LHCN-M2 (cell line): ENCODE measurements around the gene TMEM121B. TPM values are rescaled to one million over a fixed set of nuclear protein-coding genes. Genes with fewer than 3 reads are reported as not detected.
A peak's percentile ranks its signal among the peaks of the same experiment; 100 is the strongest.
"Not testable (repeated sequence)": the region's sequence is repeated elsewhere in the genome, so short reads cannot be mapped to it uniquely, and the experiment has no call there.

Source experiments
- DNase-seq: peaks from one replicate; pipeline ENCODE4 v3.0.0-alpha.2; 2012; ENCODE audit warnings: low read depth
- polyA plus RNA-seq: library from polyadenylated mRNA; unstranded; fragments of >200 nt; gene quantifications from one replicate; pipeline ENCODE4 v1.2.1, GENCODE V29; 2012; ENCODE audit warnings: missing spikeins
- total RNA-seq: library from RNA; depleted of rRNA; stranded (reverse); fragments of >200 nt; gene quantifications from 2 replicates; pipeline ENCODE4 v1.2.3, GENCODE V29; 2014; rRNA removed

Gene TMEM121B
- total RNA-seq = 0.13 and 0.29 TPM in 2 replicates
- 0.22 TPM for polyA plus RNA-seq

DNA sequence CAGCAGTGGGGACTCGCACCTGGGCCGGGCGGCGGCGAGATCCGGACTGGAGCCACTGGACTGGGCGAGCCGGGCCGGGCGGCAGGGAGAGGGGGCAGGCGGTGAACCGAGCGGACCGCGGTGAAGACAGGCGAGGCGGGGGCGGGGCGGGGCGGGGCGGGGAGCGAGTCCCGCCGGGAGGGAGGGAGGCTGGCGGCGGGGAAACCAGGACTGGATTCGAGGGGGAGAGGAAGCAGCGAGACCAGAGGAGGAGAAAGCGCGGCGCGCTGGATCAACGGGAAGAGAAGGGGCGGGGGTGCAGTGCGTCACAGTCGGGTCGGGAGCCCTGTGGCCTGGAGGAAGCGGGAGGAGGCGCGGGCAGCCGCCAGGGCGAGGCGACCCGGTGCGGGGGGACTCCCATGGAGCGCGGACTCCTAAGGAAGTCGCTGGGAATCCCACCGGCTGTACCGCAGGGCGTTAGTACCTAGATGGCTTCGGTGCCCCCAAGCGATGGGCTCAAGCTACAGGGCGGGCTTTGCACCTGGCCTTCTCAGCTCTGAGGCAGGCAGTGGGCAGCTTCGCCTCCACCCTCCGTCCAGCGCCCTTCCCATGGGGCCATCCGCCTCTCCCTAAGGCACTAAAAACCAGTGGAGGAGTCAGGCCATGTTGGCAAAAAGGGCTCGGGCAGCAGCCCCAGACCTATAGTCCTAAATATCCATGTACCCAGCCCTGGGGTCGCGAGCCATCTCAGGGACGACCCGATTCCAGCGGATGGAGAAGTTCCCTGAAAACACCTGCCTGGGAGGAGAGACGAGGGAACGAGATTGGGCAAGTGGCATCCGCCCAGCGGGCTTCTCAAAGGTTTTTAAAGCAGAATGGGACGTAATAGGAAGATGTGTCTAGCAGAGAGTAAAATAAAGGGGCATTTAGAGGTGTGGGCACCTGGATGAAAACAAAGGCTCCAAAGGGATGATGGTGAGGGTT lies at the start of gene TMEM121B:
TMEM121B (minus strand) TSS at position 128 of the 963 bp plus-strand sequence. CDS start 233 bp downstream, outside the sequence.
- DNase-seq = peak; percentile 60

DNA sequence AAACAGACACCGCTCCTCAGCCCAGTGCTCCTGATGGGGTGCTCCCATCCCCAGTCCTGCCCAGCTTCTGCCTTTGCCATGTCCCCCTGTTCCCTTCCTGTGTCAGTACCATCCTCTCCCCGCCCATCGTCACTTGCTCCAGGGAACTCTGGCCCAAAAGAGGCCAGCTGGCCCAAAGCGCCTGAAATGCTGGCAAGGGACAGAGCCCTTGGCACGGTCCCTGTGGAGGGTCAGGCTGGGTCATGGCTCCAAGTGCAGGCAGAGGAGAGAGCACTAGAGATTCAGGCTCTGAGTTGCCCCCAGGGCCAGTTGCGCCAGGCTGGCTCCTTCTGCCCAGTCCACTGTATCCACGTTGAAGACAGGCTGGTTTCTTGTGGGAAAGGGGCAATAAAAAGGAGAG lies 46.3 kb upstream of the TMEM121B start:
- DNase-seq = no peak

DNA sequence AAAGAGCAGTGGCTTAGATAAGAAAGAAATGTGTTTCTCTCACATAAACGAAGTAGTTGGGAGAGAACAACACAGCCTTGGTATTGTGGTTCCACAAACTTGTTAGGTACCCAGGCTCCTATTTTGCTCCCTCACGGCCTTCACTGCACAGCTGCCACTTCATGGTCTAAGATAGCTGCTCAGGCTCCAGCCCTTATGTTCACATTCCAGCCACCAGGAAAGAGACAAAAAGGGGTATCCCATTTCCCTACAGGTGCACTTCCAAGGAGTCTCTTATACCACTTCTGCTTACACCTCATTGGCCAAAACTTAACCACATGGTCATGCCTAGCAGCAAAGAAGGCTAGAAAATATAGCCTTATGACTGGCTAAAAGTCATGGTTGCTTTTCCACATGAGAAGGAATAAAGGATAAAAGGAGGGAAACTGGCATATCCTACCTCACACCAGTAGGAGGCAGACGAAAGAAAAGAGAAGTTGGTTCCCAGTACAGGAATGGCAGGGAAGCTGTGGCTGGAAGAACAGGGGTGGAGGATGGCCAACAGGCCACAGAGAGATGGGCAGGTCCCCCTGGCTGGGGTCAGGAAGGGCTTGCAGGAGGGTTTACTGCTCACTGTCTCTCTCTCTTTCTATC lies 43.3 kb upstream of the TMEM121B start:
- peak; percentile 6 for DNase-seq

DNA sequence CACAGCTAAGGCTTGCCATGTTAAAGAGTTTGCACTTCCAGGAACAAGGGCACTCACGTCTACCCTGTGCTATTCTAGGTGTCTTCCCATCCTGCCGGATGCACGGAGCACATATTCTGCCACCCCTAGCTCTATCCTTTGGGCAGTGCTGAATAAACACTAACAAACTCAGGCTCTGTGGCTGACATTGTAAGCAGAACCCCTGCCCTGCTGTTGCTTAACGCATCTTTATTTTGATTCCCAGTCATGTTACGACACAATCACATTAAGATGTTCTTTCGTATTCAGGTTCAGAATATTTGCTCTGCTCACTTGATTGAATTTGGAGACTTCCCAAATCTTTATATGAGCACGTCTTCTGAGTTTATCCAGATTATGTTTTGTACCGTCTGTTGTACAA lies 41.6 kb upstream of the TMEM121B start:
- DNase-seq = no peak

DNA sequence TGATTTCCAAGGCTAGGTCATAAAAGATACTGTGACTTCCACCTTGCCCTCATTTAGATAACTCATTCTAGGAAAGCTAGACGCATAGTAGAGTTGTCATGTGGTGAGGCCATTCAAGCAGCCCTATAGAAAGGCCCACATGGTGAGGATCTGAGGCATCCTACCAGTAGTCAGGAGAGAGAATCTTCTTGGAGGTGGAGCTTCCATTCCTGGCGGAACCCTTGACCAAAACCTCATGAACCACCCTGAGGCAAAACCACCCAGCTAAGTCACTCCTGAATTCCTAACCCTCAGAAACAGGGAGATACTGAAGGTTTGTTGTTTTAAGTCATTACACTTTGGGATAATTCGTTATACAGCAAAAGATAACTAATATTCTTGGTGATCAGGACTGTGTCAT lies 40.8 kb upstream of the TMEM121B start:
- no peak for DNase-seq

DNA sequence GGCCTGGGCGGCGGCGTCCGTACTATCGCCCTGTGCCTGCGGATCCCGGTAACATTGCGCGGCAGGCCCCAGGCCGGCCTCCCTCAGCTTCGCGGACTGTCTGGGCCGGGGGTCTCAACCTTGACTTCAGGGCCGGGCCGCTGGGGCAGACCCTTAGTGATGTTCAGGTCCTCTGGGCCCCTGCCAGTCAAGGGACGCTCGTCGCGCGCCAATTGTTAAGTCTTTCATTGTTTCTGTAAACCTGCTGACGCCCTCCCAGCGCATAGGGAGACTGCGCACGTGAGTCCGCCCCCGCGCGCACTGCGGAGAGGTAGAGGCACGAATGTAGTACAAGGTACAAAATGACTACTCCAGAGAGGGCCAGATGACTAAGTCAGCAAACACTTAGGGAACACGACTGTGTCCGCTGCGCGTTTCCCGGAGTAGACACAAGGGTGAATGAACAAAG lies 38.4 kb upstream of the TMEM121B start:
- DNase-seq = peak; percentile 56

DNA sequence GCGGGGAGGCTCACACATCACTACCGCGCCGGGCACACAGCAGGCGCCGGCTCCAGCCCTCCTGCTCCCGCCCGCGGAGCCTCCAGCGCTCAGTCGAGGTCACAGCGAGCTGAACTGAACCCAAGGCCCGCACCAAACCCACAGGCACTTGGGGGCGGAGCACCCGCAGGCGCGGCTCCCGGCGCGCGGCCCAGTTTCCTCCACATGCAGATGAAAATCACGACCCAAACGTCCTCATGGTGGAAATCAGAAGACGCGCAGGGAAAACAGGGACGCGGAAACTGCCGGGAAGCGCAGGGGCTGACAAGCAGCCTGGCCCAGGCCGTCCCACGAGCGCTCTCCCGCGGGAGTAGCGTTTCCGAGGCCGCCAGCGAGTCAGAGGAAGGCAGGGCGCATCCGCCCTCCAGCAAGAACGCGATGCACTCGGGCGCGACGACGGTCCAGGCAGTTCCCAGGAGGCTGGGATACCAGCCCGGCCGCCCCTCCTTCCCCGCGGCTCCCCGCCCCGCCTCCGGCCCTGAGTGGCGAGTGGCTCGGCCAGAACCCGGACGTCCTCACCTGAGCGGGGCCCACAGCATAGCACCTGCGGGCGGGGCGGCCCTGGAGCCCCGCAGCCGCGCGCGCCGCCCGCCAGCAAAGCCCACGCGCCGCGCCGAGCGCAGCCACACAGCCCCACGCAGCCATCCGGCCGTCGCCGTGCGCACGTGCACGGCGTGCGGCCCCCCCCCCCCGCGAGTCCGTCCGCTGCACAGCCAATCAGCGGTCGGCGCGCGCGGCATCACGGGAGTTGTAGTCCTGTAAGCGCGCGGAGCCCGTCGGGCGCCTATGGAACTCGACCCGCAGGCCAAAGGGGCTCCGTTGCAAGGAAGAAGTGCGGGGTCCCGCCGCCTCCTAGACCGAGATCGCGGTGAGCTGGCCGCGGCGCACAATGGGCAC lies 37.7 kb upstream of the TMEM121B start, which contains the start of gene HDHD5:
HDHD5 (minus strand) TSS at position 710 of the 936 bp plus-strand sequence; CDS start at position 684, 26 bp downstream.
- peak; percentile 84 for DNase-seq

DNA sequence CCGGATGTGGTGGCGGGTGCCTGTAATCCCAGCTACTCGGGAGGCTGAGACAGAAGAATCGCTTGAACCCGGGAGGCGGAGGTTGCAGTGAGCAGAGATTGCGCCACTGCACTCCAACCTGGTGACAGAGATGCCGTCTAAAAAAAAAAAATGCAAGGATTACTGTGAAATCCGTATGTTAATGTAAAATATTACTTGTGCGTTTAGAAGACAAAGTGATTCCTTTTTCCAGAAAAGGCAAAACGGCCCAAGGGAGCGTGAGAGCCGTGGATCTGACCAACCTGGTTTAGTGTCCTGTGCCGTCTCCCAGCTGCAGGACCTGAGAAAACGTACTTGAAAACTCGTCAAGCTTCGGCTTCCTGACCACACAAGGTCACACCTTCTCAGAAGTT lies 37.0 kb upstream of the TMEM121B start:
- DNase-seq = no peak

DNA sequence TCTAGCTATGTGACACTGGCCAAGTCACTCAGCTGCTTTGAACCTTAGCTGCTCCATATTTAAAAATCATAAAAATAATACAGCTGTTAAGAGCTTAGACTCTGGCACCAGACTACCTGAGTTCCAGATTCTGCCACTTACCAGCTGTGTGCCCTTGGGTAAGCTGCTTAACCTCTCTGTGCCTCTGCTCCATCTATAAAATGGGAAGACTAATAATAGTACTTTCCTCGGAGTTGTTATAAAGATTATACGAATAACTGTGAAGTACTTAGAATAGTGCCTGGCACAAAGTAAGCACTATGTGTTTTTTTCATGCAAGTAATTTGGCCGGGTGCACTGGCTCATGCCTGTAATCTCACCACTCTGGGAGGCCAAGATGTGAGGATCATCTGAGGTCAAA lies 36.6 kb upstream of the TMEM121B start:
- DNase-seq = no peak

DNA sequence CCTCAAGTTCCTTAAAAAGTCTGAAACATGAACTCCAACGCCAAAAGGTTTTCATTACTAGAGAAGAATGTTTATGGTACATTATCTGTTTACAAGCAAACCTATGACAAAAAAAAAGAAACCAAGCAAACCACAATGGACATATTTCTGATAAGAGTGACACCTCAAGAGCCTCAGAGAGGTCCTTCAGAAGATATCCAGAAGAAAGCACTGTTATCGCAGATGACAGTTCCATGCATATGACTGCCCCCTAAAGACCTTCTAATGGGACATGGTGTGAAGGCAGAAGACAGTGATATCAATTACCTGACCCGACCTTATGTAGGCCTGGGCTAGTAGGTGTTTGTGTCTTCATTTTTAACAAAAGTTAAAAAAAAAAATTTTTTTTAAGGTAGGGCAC lies 34.8 kb upstream of the TMEM121B start:
- DNase-seq = no peak

DNA sequence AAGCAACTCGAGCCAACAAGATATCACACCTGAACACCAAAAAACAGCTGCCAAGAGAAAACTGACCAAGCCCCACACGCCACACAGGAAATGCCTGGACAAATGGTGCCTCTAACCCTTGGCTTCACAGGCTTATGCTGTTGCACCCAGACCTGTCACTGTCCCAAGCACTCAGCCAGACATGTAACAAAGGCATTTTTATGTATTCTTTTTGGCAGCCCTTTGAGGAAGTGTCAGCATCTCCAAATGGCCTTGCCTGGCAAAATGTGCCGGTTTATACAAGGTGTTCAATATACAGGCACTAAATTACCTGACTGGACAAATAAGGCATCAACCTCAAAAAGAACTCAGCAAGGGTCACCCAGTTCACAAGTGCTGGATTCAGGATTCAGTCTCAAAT lies 31.8 kb upstream of the TMEM121B start:
- no peak for DNase-seq

DNA sequence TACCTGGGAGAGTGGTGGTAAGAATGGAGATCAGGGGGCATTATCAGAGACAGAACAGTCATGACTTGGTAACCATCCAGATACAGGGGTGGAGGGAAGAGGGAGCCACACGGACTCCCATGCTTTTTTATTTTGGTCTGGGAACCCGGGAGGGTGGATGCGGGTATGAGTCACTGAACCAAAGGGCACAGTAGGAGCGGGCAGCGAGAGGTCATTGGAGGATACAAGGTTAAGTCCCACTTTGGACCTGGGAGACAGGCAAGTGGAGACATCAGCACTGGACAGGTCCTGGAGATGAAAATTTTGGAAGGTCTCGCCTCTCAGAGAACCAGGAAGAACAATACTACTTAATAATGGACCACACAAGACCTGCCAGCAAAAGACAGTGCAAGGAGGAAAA lies 31.2 kb upstream of the TMEM121B start:
- peak; percentile 51 for DNase-seq

DNA sequence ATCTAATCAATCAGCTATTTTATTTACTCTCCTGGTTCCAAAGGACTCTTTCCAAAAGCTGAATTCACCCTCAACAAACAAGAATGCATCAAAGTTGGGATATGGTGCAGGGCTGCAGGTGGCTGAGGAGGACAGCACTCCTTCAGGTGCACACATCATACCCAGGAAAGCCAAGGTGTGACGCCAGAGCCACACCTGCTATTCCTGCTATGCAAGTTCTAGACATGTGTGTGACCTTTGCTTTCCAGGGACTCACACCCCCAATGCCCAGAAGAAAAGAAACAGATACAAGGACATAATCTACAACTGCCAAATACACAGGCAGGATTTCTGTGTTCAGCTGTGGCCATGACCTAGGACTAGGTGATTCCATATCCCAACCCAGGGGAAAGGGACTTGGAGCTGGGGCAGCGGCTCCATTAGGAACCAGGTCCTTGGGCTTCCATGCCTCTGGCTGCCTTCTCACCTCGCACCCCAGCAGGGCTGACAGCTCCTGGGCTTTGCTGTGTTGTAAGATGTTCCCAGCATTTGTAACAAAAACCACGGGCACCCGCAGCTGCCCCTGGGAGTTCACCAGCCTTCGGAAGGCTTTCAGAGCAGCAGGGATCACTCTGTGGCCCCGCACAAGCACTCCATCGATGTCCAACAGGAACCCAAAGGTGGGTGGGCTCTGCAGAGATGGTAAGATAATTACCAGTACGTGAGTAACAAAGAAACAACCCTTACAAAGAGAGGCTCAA lies 28.1 kb upstream of the TMEM121B start:
- no peak for DNase-seq

DNA sequence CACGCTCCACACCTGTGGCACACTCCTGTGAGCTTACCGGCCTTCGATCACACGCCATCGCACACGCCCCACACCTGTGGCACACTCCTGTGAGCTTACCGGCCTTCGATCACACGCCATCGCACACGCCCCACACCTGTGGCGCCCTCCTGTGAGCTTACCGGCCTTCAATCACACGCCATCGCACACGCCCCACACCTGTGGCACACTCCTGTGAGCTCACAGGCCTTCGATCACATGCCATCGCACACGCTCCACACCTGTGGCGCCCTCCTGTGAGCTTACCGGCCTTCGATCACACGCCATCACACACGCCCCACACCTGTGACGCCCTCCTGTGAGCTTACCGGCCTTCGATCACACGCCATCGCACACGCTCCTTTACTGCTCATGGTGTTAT lies 26.3 kb upstream of the TMEM121B start:
- not testable (repeated sequence) for DNase-seq

DNA sequence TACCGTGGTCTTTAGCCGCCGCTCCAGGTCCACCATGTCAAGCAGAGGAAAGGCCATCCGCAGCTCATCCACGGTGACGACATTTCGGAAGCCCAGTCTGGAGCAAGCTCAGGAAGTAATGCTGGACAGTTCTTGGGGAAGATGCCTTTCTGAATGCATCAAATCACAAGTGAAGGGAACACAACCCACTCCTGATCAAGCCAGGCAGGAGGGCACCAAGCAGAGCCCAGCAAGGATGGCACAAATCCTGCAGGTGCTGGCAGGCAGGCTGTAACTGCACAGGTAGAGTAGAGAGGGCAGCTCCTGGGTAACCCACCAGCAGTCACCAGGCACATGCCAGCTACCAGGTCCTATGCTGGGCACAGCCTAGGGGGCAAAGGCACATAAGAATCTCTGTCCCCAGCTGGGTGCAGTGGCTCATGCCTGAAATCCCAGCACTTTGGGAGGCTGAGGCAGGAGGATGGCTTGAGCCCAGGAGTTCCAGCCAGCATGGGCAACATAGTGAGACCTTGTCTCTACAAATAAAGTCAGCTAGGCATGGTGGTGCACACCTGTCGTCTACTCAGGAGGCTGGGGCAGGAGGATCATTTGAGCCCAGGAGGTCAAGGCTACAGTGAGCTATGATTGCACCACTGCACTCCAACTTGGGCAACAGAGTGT lies 24.0 kb upstream of the TMEM121B start:
- DNase-seq = no peak

DNA sequence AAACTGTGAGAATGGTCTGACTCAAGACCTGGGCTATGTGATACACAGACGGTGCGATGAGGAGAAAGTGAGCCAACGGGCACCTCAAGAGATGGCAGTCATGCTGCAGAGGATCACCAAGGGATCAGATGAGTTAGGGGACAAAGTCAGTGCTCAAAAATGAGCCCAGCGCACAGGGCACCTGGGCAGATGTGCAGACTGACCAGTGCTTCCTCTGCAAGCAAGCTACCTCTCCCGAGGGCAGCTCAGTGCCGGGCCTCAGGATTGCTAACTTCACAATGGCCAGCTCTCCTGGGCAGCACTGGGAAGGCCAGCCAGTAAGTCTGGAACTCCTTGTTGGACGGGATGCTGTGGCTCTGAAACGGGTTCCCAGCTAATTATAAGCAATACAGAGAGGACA lies 22.7 kb upstream of the TMEM121B start:
- no peak for DNase-seq

DNA sequence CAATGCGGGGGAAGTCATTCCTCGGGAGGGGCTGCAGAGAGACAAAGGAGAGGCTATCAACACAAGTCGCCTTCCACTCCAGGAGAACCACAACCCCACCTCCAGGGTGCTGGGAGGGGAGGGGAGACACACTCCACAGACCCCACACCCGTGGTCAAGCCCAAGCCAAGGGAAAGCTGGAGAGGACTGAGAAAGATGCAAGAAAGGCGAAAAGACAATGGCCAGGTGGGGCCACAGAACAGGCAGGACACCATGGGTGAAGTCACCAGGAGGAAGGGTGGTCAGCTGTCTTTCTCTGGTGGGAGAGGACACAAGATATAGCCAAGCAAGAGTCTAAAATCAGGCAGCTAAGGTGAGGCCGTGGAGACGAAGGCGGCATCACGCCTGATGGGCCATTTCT lies 21.9 kb upstream of the TMEM121B start:
- no peak for DNase-seq

DNA sequence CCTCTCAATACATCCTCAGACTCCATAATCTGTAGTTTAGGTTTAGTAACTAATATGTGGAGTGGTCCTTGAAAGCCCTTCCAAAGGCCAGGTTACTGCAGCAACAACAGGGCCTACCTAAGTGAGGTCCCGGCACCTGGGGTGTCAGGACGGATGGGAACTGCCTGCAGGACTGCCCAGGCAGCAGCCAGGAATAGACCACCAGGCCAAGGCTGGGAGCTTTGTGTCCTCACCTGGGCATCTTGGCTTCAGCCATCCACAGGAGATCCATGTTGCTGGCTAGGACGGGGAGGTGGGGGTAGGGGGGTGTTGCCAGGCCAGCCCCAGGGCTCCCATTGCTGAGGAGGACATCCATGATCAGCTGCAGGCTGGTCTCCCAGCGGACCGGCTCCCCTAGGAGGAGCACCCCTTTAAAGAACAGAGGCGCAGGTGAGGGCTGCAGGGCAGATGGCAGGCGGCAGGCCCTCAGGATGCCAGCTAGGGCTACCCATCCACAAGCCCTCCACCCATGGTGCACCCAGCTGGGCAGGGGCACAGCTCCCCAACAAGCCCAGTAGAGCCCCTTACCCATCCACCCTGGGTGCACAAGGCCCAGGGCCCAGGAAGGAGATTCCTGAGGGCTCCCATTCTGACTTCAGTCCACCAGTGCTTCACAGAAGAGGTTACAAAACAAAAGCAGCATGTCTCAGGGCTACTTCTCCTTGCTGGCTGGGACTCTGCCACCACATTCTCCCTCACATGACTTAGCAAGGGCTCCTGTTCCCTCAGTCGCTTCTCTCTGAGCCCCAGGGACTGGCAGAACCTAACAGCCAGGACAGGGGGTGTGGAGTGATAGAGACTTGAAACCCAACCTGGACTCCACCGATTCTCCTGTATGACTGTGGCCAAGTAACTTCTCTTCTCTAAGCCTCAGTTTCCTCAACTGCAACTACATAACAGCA lies 19.9 kb upstream of the TMEM121B start:
- DNase-seq = no peak

DNA sequence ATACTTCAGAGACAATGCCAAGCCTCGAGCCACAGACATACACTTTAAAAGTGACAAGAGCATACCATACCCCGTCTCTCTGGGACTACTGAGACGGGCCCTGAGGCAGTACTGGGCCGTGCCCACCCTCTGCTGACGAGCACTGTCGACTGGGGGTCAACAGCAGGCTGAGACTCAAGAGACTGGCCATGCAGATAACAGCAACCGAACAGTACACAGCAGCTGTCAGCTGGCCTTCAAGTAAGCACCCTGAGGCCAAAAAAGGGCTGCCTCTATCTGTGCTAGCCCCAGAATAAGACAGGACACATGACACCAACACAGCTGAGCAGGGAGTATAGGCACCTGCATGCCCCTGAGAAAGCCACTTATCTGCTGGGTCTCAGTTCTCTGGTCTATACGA lies 18.9 kb upstream of the TMEM121B start:
- DNase-seq = no peak
